8988T (cell line): ENCODE data around the gene PHRF1.

Experiments used
- DNase-seq: peaks from one replicate; pipeline ENCODE4 v3.0.0; 2011

PHRF1 gene

GRCh38 chr11:601573-602245, 25.4 kb downstream of the PHRF1 start:
- no peak for DNase-seq

GRCh38 chr11:603154-603553, 26.9 kb downstream of the PHRF1 start:
- DNase-seq = no peak

GRCh38 chr11:605286-606129, 29.2 kb downstream of the PHRF1 start:
- DNase-seq = no peak

- DNase-seq = no peak
Observed at GRCh38 chr11:606245-606644, 30.0 kb downstream of the PHRF1 start.

- no peak for DNase-seq
Observed at GRCh38 chr11:607020-607780, 30.9 kb downstream of the PHRF1 start.

GRCh38 chr11:607971-608659, 31.8 kb downstream of the PHRF1 start:
- DNase-seq = no peak

GRCh38 chr11:608791-609251, 32.6 kb downstream of the PHRF1 start:
- DNase-seq = no peak

- DNase-seq = no peak
Observed at GRCh38 chr11:609341-609811, 33.1 kb downstream of the PHRF1 start.

GRCh38 chr11:610146-610801, 34.0 kb downstream of the PHRF1 start:
- no peak for DNase-seq

- no peak for DNase-seq
Observed at GRCh38 chr11:611001-611996, 35.0 kb downstream of the PHRF1 start.

GRCh38 chr11:612201-612960, 36.1 kb downstream of the PHRF1 start:
- DNase-seq = no peak

- no peak for DNase-seq
Observed at GRCh38 chr11:612961-613300, 36.7 kb downstream of the PHRF1 start.

GRCh38 chr11:613369-613968, 37.2 kb downstream of the PHRF1 start:
- peak; percentile 88 for DNase-seq

- DNase-seq = no peak
Observed at GRCh38 chr11:614021-614622, 37.9 kb downstream of the PHRF1 start.

- DNase-seq = no peak
Observed at GRCh38 chr11:614623-615503, 38.6 kb downstream of the PHRF1 start.

GRCh38 chr11:615504-616319, 39.4 kb downstream of the PHRF1 start, which contains the start of gene IRF7:
IRF7 (minus strand) TSS chr11:615950; CDS start chr11:615364, 586 bp downstream.
- DNase-seq = peak; percentile 100
